COLO668 (cell line): ENCODE data around the gene FCRLA.
"Not testable (repeated sequence)": the region's sequence is repeated elsewhere in the genome, so short reads cannot be mapped to it uniquely, and the experiment has no call there.

Source experiments
- DNase-seq: peaks from one replicate; lab custom pipeline; 2025; ENCODE audit not compliant: unreplicated experiment; lab: John Stamatoyannopoulos, UW

Gene FCRLA

DNA sequence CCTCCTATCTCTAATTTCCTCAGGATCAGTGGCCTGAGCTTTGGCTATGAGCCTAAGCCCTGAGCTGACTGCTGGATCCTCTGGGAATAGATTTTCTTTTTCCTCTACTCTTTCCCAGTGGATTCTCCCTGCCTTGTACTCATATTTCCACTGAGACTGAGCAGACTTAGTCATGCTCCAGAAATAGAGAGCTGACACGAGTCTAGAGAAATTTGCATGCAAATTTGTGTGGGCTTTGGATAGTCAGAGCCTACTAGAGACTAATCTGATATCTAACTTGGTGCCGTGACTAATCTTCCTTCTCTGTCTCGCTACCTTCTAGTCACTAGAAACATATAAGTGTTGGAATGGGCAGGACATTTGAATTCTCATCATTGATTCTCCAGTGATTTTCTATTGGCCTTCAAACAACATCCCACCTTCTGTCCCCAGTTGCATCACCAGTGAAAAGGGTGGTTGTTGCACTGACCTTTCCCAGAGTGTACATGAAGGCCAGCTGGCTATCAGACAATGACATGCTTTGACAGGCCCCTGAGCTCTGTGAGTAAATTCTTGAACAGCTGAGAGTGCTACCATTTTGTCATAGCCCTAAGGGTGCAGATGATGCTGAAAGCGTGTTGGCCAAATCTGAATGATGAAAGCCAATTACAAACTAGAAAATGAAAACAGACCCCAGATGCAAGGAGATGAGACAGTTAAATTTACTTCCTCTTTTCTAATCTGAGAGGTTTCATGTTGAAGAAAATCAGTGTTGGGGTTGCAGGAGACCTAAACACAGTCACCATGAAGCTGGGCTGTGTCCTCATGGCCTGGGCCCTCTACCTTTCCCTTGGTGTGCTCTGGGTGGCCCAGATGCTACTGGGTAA, at the start of gene FCRLA:
TSS of gene FCRLA (plus strand) at position 748 of the 866 bp plus-strand sequence. CDS start at position 784, 36 bp downstream.
- no peak for DNase-seq

DNA sequence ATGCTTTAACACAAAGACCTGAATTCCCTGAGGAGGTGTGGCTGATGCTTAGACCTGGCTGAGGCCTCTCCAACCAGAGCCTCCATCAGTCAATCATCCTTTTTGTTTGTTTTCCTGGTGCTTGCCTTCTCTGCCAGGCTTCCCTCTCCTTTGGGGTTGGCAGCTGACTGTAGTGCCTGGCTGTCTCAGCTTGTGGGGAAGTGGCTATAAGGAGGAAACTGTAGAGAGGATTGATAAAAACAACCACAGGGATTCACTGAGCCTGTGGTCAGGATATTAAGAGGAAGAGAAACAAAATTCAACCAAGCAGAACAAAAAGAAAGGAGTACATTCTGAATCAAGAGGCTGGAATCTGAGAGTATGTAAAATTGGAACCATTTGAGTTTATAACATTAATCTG, 48.5 kb upstream of the FCRLA start:
- DNase-seq, result not testable (repeated sequence)

DNA sequence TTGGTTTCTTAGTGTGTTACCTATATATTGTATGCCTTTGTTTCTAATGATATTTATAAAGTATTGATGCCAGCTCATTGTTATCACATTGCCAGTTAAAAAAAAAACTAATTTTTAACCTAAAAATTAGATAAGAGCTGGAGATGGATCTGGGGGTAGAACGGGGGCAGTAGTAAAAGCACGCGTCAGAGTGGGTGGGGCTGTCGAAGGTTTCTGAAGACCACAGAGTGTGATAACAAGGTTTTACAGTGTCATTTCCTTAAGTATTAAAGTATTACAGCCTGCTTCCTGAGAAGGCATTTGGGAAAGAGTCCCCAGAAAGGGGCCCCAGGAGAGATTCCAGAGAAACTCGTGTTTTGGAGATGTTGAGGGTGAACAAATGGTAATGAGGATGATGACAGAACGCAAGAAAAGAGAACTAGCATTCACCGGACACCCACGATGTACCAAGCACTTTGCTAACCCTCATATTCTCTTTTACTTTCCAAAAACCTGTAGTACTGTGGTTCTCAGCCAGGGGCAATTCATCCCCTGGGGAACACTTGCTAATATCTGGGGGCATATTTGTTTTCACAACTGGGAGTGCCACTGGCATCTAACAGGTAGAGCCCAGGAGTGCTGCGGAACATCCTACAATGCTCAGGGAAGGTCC, 45.2 kb upstream of the FCRLA start:
- not testable (repeated sequence) for DNase-seq

GRCh38 chr1:161662684-161663339, 44.2 kb upstream of the FCRLA start, which contains the start of gene FCGR2B:
Gene FCGR2B, plus strand, starts transcription at chr1:161663143. Its CDS starts 99 bp downstream, at chr1:161663242.
- not testable (repeated sequence) for DNase-seq

- not testable (repeated sequence) for DNase-seq
These were observed 43.5 kb upstream of the FCRLA start for GRCh38 chr1:161663569-161663968.

DNA sequence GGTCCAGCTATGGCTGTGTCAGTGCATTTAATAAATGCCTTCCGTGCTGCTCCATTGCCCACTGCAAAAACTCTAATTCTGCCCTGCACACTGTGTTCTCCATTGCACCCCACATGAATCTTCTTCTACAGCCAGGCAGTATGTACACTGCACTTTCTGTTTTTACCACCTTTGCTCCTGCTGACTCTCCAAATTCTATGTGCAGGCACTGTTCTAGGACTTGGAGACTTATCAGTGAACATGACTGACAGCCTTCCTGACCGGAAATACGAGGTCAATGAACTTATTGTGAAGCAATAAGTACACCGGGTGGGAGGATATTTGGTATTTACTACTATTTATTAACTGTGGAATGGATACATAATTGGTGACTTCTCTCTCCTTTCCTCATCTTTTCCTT, 42.3 kb upstream of the FCRLA start:
- not testable (repeated sequence) for DNase-seq

- not testable (repeated sequence) for DNase-seq
These were observed 35.7 kb upstream of the FCRLA start for GRCh38 chr1:161671045-161672020.

DNA sequence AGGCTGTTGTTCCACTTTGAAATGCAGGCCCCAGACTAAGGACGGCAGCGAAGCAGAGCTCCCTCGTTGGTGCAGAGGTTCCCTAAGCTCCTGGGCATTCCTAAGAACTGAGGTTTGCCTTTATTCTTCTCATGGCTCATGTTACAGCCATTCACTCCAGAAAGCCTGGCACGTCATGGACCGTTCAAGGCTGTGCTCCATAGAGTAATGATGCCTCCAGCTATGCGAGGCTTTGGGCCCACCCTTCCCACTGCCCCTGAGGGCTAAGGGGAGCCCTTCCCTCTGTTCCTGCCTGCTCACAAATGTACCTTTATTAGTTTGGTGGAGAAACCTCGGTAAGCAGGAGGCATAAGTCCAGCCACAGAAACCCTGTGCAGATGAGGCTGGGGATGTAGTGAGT, 33.6 kb upstream of the FCRLA start:
- not testable (repeated sequence) for DNase-seq

- DNase-seq, result not testable (repeated sequence)
These were observed 32.6 kb upstream of the FCRLA start for GRCh38 chr1:161674447-161674846.

DNA sequence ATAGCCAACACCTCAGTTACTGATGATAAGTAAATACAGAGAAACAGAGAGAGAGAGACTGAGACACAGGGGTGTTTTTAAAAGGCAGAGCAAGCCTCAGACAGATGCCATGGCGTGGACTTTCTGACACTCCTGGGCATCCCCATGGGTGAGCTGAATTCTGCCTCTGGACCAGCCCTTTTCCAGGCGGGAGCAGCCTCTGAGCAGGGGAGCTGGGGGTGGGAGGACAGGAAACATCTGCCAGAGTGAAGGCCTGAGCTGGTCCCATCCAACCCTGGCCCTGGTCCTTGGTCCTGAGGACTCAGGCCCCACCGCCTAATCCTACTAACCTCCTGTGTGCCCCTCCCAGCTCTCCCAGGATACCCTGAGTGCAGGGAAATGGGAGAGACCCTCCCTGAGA, 32.1 kb upstream of the FCRLA start:
- not testable (repeated sequence) for DNase-seq

DNA sequence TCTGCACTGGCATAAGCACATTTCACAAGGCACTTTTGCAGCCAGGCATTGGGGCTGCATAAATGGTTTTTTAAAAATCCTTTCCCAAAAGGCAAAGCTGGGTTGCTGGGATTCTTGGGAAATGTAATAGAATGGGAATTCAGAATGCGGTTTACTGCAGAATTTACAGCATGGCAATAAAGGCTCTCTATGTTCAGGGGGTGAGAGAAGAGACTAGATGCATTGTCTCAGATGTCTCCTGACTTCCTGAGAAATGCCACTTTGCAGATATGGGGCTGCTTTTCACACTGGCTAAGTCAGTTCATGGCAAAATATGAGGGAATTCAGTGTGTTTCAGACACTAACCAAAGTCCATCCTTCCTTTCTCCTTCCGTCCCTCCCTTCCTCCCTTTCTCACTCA, 30.6 kb upstream of the FCRLA start:
- no peak for DNase-seq

- no peak for DNase-seq
These were observed 29.9 kb upstream of the FCRLA start for GRCh38 chr1:161676958-161677689.

GRCh38 chr1:161678500-161678899, 28.5 kb upstream of the FCRLA start:
- DNase-seq, result no peak

- no peak for DNase-seq
These were observed 25.1 kb upstream of the FCRLA start for GRCh38 chr1:161681879-161682278.

GRCh38 chr1:161688946-161689345, 18.1 kb upstream of the FCRLA start:
- DNase-seq, result no peak

- DNase-seq, result no peak
These were observed 15.2 kb upstream of the FCRLA start for GRCh38 chr1:161691846-161692245.

- not testable (repeated sequence) for DNase-seq
These were observed 13.9 kb upstream of the FCRLA start for GRCh38 chr1:161693020-161693712.

DNA sequence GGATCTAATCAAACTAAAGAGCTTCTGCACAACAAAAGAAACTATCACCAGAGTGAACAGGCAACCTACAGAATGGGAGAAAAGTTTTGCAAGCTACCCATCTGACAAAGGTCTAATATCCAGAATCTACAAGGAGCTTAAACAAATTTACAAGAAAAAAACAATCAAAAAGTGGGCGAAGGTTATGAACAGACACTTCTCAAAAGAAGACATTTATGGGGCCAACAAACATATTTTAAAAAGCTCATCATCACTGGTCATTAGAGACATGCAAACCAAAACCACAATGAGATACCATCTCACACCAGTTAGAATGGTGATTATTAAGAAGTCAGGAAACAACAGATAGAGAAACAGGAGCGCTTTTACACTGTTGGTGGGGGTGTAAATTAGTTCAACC, 8.7 kb upstream of the FCRLA start:
- DNase-seq, result not testable (repeated sequence)

DNA sequence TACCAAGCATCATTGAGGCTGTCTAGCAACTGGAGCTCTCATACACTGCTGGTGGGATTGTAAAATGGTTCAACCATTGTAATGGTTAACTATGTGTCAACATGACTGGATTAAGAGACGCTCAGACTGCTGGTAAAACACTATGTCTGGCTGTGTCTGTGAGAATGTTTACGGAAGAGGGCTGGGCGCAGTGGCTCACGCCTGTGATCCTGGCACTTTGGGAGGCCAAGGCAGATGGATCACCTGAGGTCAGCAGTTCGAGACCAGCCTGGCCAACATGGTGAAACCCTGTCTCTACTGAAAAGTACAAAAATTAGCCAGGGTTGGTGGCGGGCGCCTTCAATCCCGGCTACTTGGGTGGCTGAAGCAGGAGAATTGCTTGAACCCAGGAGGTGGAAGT, 4.8 kb upstream of the FCRLA start:
- DNase-seq, result peak; percentile 37
